ENCODE data around the gene GIN1. TPM values are rescaled to one million over a fixed set of nuclear protein-coding genes. Genes with fewer than 3 reads are reported as not detected.

The GIN1 gene
- total RNA-seq, 1 experiment from 2014 or later = 6.6 TPM

- Histone ChIP-seq H2AK5ac (ENCODE audit: insufficient read length, low read length) (no peak overlapping the region), H4K5ac (ENCODE audit: insufficient read length, low read depth, low read length) (no peak overlapping the region), H3K18ac (ENCODE audit: insufficient read length, low read depth, low read length) (no peak overlapping the region), H2BK15ac (ENCODE audit: low read depth, low read length) (no peak overlapping the region), H3K27ac (ENCODE audit: insufficient read length, low read depth, low read length) (no peak overlapping the region), H3K27me3 (ENCODE audit: insufficient read depth, low read length) (no peaks in the 10 kb centered on the region), H3K4me2 (ENCODE audit: insufficient read depth, insufficient read length, low read length) (no peak overlapping the region), H3K9me3 (ENCODE audit: control insufficient read depth, low read depth, low read length) (no peaks in the 10 kb centered on the region), H3K79me2 (ENCODE audit: insufficient read depth, low read length) (no peaks in the 10 kb centered on the region), H3K9ac (ENCODE audit: extremely low read depth, insufficient read length, low read length) (no peak overlapping the region), H2AFZ (ENCODE audit: low read length) (no peak overlapping the region), H2BK12ac (ENCODE audit: insufficient read length, low read depth, low read length) (no peak overlapping the region), H4K91ac (ENCODE audit: insufficient read length, low read depth, low read length) (no peak overlapping the region), H3T11ph (ENCODE audit: low read length) (no peak overlapping the region), H4K20me1 (ENCODE audit: control insufficient read depth, insufficient read depth, insufficient read length) (no peaks in the 10 kb centered on the region), H3K23ac (ENCODE audit: insufficient read length, low read depth, low read length) (no peak overlapping the region), H3K79me1 (ENCODE audit: insufficient read depth, low read depth, low read length, poor library complexity, severe bottlenecking) (no peaks in the 10 kb centered on the region), H2BK5ac (ENCODE audit: insufficient read length, low read length) (no peak overlapping the region), H3K4me1 (ENCODE audit: insufficient read depth, low read length) (no peaks in the 10 kb centered on the region), H3K23me2 (ENCODE audit: insufficient read length, low read depth, low read length, poor library complexity, severe bottlenecking) (no peaks in the 10 kb centered on the region), H2BK20ac (ENCODE audit: low read depth, low read length, poor library complexity, severe bottlenecking) (no peak overlapping the region), H4K8ac (replicated peaks; ENCODE audit: insufficient read length, low read depth, low read length) (no peak overlapping the region), H3K4ac (ENCODE audit: low read depth, low read length) (no peak overlapping the region), H3K14ac (ENCODE audit: insufficient read depth, low read length) (no peak overlapping the region), H3K56ac (ENCODE audit: insufficient read length, low read depth, low read length) (no peak overlapping the region), H2BK120ac (ENCODE audit: low read depth, low read length, poor library complexity, severe bottlenecking) (no peak overlapping the region)
- no peak overlapping the region for H3K4me3 Mint-ChIP-seq
- H3K9me3 Mint-ChIP-seq = no peaks in the 10 kb centered on the region
- H3K27ac Mint-ChIP-seq = no peak overlapping the region
- no peaks in the 10 kb centered on the region for H3K4me1 Mint-ChIP-seq
- TF ChIP-seq CTCF (conservative IDR thresholded peaks at IDR 0.05) = no peak
- peaks cover 6 to 28% (median 13%) of the 10 kb centered on the region in 3 experiments; a peak in 6 of 7 replicates for H3K36me3 Mint-ChIP-seq (ENCODE audit: insufficient read depth in 1 of 3, low read depth in 3 of 3)
- no CpG with 5 or more reads among the region's 1 CpG for WGBS (ENCODE audit: extremely low coverage, insufficient read length, low lambda C conversion rate)
- H3K27me3 Mint-ChIP-seq (ENCODE audit: low read depth) = no peaks in the 10 kb centered on the region
- DNase-seq = no peak
Measured at GRCh38 chr5:103090791-103091190, 29.1 kb downstream of the GIN1 start.
